Activated CD4-positive, alpha-beta T cell treated with anti-CD3 and anti-CD28 coated beads, Interleukin-2, amount 10 ng/mL, durations not matched to agents 7 days and 5 days (primary cell): ENCODE measurements around the gene AGBL4. TPM values are rescaled to one million over a fixed set of nuclear protein-coding genes. Genes with fewer than 3 reads are reported as not detected.

Source experiments
- CTCF ChIA-PET: fragments of 350-600 bp; sonication (Branson Sonifier 250); formaldehyde crosslinking; loops from one replicate; lab custom pipeline; 2021; ENCODE audit warnings: antibody characterized with exemption; lab: Charles Lee
- POLR2A ChIA-PET: fragments of 350-600 bp; sonication (Branson Sonifier 250); formaldehyde crosslinking; loops from one replicate; lab custom pipeline; 2021; ENCODE audit warnings: antibody characterized with exemption; lab: Charles Lee
- DNase-seq: peaks from one replicate; pipeline ENCODE4 v3.0.0-alpha.2; 2020
- H3K27ac Mint-ChIP-seq: one replicate; pipeline ENCODE4 v1.8.0; 2021; ENCODE audit warnings: mild to moderate bottlenecking, moderate library complexity, mixed read lengths
- H3K27me3 Mint-ChIP-seq: one replicate; pipeline ENCODE4 v1.8.0; 2021; ENCODE audit warnings: mixed read lengths
- H3K36me3 Mint-ChIP-seq: one replicate; pipeline ENCODE4 v1.8.0; 2021; ENCODE audit warnings: low read depth, mixed read lengths
- H3K4me1 Mint-ChIP-seq: one replicate; pipeline ENCODE4 v1.8.0; 2021; ENCODE audit warnings: mixed read lengths
- H3K4me3 Mint-ChIP-seq: one replicate; pipeline ENCODE4 v1.8.0; 2021; ENCODE audit warnings: mild to moderate bottlenecking, moderate library complexity, mixed read lengths
- H3K9me3 Mint-ChIP-seq: one replicate; pipeline ENCODE4 v1.8.0; 2021; ENCODE audit warnings: mixed read lengths
- total RNA-seq, 2 experiments: library from RNA; stranded (reverse); gene quantifications; one replicate each; pipeline ENCODE4 v1.2.3, GENCODE V29; 2021

Gene AGBL4
- total RNA-seq, 2 experiments from 2014 or later = not detected

- no peaks in the 10 kb centered on the region for H3K36me3 Mint-ChIP-seq
- DNase-seq = no peak
- no peaks in the 10 kb centered on the region for H3K9me3 Mint-ChIP-seq
- ChIA-PET POLR2A (no interaction called here), CTCF (no interaction called here)
- no peaks in the 10 kb centered on the region for H3K4me1 Mint-ChIP-seq
- H3K27me3 Mint-ChIP-seq = no peaks in the 10 kb centered on the region
- H3K4me3 Mint-ChIP-seq = no peak overlapping the region
- H3K27ac Mint-ChIP-seq = no peak overlapping the region
These were observed 393.6 kb downstream of the AGBL4 start for GRCh38 chr1:49630156-49630555.

GRCh38 chr1:49627781-49628180 lies 396.0 kb downstream of the AGBL4 start:
- CTCF ChIA-PET = no interaction called here
- POLR2A ChIA-PET = no interaction called here
- no peaks in the 10 kb centered on the region for H3K4me1 Mint-ChIP-seq
- no peak overlapping the region for H3K4me3 Mint-ChIP-seq
- H3K27ac Mint-ChIP-seq = no peak overlapping the region
- no peak for DNase-seq
- no peaks in the 10 kb centered on the region for H3K27me3 Mint-ChIP-seq
- peaks cover under 1% of the 10 kb centered on the region for H3K9me3 Mint-ChIP-seq
- no peaks in the 10 kb centered on the region for H3K36me3 Mint-ChIP-seq

GRCh38 chr1:49626472-49626871 lies 397.3 kb downstream of the AGBL4 start:
- ChIA-PET POLR2A (no interaction called here), CTCF (no interaction called here)
- no peak for DNase-seq
- Mint-ChIP-seq H3K4me1 (no peaks in the 10 kb centered on the region), H3K27ac (no peak overlapping the region), H3K4me3 (no peak overlapping the region), H3K36me3 (no peaks in the 10 kb centered on the region), H3K27me3 (no peaks in the 10 kb centered on the region), H3K9me3 (peaks cover 4% of the 10 kb centered on the region)

DNA sequence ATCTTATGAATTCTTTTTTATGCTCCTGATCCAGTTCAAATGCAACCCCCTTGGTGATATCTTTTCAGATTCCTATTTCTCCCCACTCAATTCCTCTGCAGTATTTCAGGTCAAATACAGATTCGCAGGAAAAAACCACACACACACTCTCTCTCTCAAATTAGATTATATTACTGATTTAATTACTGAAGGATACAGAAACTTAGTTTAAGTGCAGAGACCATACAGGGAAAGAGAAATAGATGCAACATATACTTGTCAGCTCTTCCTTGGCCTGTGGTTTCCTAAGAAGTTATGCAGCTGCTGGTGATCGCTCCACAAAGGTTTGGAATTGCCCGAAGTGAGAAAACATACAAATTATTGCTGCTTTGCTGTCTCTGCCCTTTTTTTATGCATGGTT lies 400.9 kb downstream of the AGBL4 start:
- ChIA-PET CTCF (no interaction called here), POLR2A (no interaction called here)
- Mint-ChIP-seq H3K4me3 (no peak overlapping the region), H3K27me3 (no peaks in the 10 kb centered on the region), H3K36me3 (no peaks in the 10 kb centered on the region), H3K4me1 (no peaks in the 10 kb centered on the region), H3K27ac (no peak overlapping the region), H3K9me3 (peaks cover 4% of the 10 kb centered on the region)
- DNase-seq = no peak

GRCh38 chr1:49606082-49606481 lies 417.7 kb downstream of the AGBL4 start:
- ChIA-PET CTCF (no interaction called here), POLR2A (no interaction called here)
- Mint-ChIP-seq H3K4me1 (no peaks in the 10 kb centered on the region), H3K27me3 (no peaks in the 10 kb centered on the region), H3K4me3 (no peak overlapping the region), H3K9me3 (no peaks in the 10 kb centered on the region), H3K36me3 (no peaks in the 10 kb centered on the region), H3K27ac (no peak overlapping the region)
- no peak for DNase-seq

DNA sequence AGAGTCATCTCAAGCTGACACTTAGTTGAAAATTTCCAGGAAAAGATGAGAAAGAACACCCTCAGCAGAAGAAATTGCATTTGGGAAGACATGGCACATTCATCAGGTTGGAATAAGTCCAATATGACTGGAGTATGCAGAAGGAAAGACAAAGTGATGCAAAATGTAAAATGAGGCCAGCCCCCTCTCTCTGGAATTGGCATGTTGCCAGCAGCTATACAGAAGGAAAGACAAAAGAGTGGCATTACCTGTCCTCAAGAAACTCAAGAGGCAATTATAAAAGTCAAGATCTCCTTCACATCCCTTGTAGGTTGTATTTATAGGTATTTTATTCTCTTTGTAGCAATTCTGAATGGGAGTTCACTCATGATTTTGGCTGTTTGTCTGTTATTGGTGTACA lies 426.3 kb downstream of the AGBL4 start:
- no peak overlapping the region for H3K27ac Mint-ChIP-seq
- H3K4me1 Mint-ChIP-seq = no peaks in the 10 kb centered on the region
- DNase-seq = no peak
- H3K27me3 Mint-ChIP-seq = no peaks in the 10 kb centered on the region
- no peak overlapping the region for H3K4me3 Mint-ChIP-seq
- peaks cover 2% of the 10 kb centered on the region for H3K9me3 Mint-ChIP-seq
- H3K36me3 Mint-ChIP-seq = no peaks in the 10 kb centered on the region
- POLR2A ChIA-PET = no interaction called here
- CTCF ChIA-PET = no interaction called here

GRCh38 chr1:49576327-49576901 lies 447.3 kb downstream of the AGBL4 start:
- Mint-ChIP-seq H3K9me3 (peaks cover 21% of the 10 kb centered on the region), H3K4me3 (no peak overlapping the region), H3K4me1 (no peaks in the 10 kb centered on the region), H3K27me3 (no peaks in the 10 kb centered on the region), H3K36me3 (no peaks in the 10 kb centered on the region), H3K27ac (no peak overlapping the region)
- POLR2A ChIA-PET = no interaction called here
- CTCF ChIA-PET = no interaction called here
- no peak for DNase-seq

DNA sequence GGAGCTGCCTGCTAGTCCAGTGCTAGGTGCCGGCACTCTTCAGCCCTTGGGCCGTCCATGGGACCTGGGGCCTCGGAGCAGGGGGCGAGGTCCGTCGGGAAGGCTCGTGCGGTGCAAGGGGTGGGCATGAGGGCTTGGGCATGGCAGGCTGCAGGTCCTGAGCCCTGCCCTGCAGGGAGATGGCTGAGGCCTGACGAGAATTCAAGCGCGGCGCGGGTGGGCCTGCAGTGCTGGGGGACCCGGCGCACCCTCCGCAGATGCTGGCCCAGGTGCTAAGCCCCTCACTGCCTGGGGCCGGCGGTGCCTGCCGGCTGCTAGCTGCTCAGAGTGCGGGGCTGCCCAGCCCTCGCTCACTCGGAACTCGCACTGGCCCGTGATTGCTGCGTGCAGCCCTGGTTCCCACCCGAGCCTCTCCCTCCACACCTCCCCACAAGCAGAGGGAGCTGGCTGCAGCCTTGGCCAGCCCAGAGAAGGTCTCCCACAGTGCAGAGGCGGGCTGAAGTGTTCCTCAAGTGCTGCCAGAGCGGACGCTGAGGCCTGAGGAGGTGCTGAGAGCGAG lies 467.0 kb downstream of the AGBL4 start:
- Mint-ChIP-seq H3K4me1 (no peaks in the 10 kb centered on the region), H3K36me3 (no peaks in the 10 kb centered on the region), H3K27me3 (no peaks in the 10 kb centered on the region), H3K27ac (no peak overlapping the region), H3K9me3 (peaks cover 24% of the 10 kb centered on the region), H3K4me3 (no peak overlapping the region)
- DNase-seq = no peak
- ChIA-PET CTCF (no interaction called here), POLR2A (no interaction called here)

DNA sequence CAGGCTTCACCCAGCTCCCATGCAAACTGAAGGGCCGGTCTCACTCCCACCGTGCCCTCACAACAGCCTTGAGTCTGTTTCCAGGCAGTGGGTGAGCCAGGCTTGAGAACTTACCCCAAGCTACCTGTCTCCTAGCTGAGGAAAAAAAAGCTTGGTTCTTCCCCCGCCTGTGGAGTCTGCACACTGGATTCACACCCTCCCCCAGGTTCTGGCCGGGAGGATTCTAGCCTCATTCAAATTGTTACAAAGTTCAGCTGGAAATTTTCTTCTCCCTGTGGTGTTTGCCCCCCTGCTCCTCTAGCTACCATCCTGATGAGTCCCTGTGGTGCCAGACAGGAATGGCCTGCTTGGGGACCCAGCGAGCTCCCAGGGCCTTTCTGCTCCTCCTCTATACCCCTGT lies 471.7 kb downstream of the AGBL4 start:
- CTCF ChIA-PET = no interaction called here
- Mint-ChIP-seq H3K27me3 (no peaks in the 10 kb centered on the region), H3K9me3 (peaks cover 24% of the 10 kb centered on the region), H3K36me3 (no peaks in the 10 kb centered on the region), H3K4me3 (no peak overlapping the region), H3K27ac (no peak overlapping the region), H3K4me1 (no peaks in the 10 kb centered on the region)
- POLR2A ChIA-PET = no interaction called here
- DNase-seq = no peak

DNA sequence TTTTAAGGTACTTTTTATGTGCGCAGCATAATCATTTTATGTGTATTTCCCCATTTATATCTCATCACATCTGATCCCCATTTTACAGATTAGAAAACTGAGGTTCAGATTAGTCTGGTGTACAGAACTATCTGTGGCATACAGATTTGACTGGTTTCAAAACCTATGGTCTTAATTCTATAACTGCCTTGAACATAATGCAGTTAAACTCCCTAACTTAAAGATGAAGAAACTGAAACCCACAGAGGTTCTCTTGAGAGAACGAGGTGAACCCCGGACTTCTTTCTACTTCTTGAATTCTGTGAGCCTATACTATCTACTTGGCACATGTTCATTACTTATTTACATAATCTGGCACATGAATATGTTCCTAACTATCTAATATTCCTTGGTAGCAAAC lies 479.1 kb downstream of the AGBL4 start:
- Mint-ChIP-seq H3K4me1 (no peaks in the 10 kb centered on the region), H3K4me3 (no peak overlapping the region)
- no peak for DNase-seq

GRCh38 chr1:49541096-49541752 lies 482.5 kb downstream of the AGBL4 start:
- CTCF ChIA-PET = no interaction called here
- POLR2A ChIA-PET = no interaction called here
- H3K4me3 Mint-ChIP-seq = no peak overlapping the region
- no peaks in the 10 kb centered on the region for H3K4me1 Mint-ChIP-seq
- no peak for DNase-seq
- H3K9me3 Mint-ChIP-seq = peaks cover 8% of the 10 kb centered on the region
- H3K27me3 Mint-ChIP-seq = no peaks in the 10 kb centered on the region
- H3K27ac Mint-ChIP-seq = no peak overlapping the region
- no peaks in the 10 kb centered on the region for H3K36me3 Mint-ChIP-seq

More for the DNA sequence above, 479.1 kb downstream of the AGBL4 start:
- Mint-ChIP-seq H3K9me3 (peaks cover 8% of the 10 kb centered on the region), H3K27ac (no peak overlapping the region), H3K27me3 (no peaks in the 10 kb centered on the region), H3K36me3 (no peaks in the 10 kb centered on the region)
- POLR2A ChIA-PET = no interaction called here
- CTCF ChIA-PET = no interaction called here

DNA sequence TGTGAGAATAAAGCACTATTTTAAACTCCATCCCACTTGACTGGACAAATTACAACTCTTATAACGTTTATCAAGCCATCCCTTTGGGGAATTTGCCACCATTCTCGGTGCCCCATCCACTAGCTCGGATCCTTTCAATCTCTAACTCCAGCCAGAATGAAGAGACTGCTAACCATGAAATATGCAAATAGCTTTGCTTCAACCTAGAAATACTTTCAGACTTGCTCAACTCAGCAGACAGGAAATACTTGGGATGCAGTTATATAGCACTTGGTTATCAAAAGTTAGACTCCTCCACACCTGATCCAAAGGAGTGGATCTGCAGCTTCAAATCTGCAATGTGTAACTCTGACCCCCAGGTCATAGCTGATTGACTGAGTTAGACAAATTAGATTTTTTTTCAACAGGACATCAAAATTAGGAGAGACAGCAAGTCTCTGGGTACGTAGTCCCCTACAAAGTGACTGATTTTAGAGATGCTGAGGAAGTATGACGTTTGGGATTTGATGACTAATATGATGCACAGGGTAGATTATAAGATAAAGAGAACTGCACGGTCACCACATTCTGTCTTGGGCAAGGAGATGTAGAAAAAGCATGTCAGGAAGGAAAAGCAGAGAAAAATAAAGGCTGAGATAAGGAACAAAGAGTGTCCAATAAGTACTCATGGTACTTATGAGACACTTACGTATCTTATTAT lies 496.0 kb downstream of the AGBL4 start:
- no peaks in the 10 kb centered on the region for H3K36me3 Mint-ChIP-seq
- H3K27ac Mint-ChIP-seq = no peak overlapping the region
- no peaks in the 10 kb centered on the region for H3K4me1 Mint-ChIP-seq
- H3K4me3 Mint-ChIP-seq = no peak overlapping the region
- no peak for DNase-seq
- POLR2A ChIA-PET = no interaction called here
- CTCF ChIA-PET = no interaction called here
- no peaks in the 10 kb centered on the region for H3K9me3 Mint-ChIP-seq
- no peaks in the 10 kb centered on the region for H3K27me3 Mint-ChIP-seq

- CTCF ChIA-PET = no interaction called here
- no peaks in the 10 kb centered on the region for H3K4me1 Mint-ChIP-seq
- no peaks in the 10 kb centered on the region for H3K36me3 Mint-ChIP-seq
- no peak overlapping the region for H3K27ac Mint-ChIP-seq
- H3K4me3 Mint-ChIP-seq = no peak overlapping the region
- POLR2A ChIA-PET = no interaction called here
- H3K9me3 Mint-ChIP-seq = no peaks in the 10 kb centered on the region
- H3K27me3 Mint-ChIP-seq = no peaks in the 10 kb centered on the region
- DNase-seq = no peak
These were observed 497.1 kb downstream of the AGBL4 start for GRCh38 chr1:49526672-49527071.
